GM18870 (cell line): ENCODE data around the gene NPPB.

Source experiments
- ATAC-seq: cut with Tn5 transposase; IDR thresholded peaks from one replicate; pipeline ENCODE4 v1.9.1; 2021; ENCODE audit warnings: moderate library complexity; ENCODE audit not compliant: unreplicated experiment

Gene NPPB

GRCh38 chr1:11858968-11859871 lies 475 bp upstream of the NPPB start:
- ATAC-seq, result no peak

- ATAC-seq, result no peak
These were observed 587 bp downstream of the NPPB start for GRCh38 chr1:11858158-11858557.

DNA sequence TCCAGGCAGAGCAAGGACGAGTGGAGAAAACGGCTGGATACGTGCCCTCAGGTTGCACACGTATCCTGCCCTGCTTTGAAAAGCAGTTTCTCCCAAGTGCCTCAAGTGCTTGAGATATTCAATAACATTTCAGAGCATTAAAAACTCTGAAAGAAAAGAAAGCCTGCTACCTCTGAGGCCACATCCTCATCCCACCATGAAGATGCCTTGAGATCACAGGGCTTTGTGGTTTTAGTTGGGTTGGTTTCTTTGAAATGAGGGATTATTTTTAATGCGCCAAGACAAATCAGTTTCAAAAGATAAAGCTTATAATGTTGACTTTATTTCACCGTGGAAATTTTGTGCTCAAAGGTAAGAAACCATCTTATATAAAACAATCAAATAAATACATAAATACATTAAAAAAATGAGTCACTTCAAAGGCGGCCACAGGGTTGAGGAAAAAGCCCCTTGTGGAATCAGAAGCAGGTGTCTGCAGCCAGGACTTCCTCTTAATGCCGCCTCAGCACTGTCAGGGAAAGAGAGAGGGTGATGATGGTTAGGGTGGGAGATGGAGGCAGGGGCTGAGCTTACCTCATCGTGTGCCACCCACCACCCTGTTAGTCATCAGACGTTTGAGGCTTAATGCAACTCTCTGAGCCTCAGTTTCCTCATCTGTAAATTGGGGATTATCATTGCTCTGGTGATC lies 1.4 kb downstream of the NPPB start:
- no peak for ATAC-seq

DNA sequence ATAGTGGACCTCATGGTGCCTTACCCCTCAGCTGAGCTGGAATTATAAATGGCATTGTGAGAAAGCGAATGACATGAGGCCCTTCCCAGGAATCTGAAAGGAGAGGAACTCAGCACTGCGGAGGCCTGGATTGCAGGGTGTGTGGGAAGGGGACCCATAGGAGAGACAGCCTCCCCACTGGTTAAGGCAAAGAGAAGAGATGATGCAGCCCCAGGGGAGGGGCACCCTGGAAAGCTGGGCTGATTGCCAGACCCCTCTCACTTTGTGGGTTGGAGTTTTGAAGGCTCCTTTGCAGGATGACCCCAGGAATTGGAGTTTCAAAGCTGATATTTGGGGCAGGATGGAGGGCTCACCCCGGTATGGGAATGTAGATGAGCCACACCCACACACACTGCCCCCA lies 2.0 kb downstream of the NPPB start:
- ATAC-seq, result no peak

DNA sequence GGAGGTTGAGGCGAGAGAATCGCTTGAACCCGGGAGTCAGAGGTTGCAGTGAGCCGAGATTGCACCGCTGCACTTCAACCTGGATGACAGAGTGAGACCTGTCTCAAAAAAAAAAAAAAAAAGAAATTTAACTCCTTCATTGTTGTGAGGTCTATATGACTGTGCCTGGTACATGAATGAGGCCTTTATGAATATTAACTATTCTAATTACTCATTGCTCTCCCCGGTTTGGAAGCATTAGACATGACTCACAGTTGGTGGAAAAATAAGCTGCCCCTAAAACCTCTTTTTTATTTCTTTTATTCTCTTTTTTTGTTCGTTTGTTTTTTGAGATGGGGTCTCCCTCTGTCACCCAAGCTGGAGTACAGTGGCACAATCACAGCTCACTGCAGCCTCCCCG lies 3.3 kb downstream of the NPPB start:
- ATAC-seq, result no peak

DNA sequence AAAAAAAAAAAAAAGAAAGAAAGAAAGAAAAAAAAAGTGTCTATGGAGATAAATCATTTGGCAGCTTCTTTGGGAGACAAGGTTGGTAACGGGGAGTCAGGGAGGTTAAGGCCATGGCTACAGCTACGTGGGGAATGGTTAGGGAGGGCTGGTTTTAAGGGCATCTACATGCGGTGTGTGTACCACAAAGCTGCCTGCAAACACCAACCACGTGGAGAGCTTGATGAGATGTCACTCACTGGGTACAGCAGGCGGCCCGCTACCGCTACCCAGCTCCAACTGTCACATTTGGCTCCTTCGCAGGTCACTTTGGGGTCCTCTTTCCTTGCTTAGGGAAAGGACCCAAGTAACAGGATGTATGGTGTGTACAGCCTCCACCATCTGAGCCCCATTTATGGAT lies 4.2 kb downstream of the NPPB start:
- no peak for ATAC-seq

GRCh38 chr1:11851180-11851579 lies 7.6 kb downstream of the NPPB start:
- no peak for ATAC-seq

- no peak for ATAC-seq
These were observed 8.6 kb downstream of the NPPB start for GRCh38 chr1:11850156-11850555.

DNA sequence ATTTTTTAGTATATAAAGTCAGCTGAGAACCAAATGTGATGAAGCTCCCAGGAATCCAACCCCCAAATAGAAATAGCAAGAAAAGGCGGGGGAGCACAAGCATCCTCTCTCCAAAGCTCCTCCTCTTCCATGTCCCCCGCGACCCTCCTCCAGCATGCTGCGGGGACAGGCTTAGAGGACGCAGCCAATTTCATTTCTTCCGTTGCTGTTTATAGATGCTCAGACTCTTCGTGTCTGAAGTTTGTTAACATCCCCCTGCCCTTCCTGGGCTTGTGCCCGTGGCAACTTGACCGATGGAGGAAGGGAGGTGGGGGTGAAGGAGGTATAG lies 10.4 kb downstream of the NPPB start:
- no peak for ATAC-seq

- no peak for ATAC-seq
These were observed 10.9 kb downstream of the NPPB start, which contains the start of gene NPPA for GRCh38 chr1:11847667-11848372. Gene NPPA, minus strand, starts transcription at chr1:11847783. Its CDS starts 99 bp downstream, at chr1:11847684.

- no peak for ATAC-seq
These were observed 13.0 kb downstream of the NPPB start for GRCh38 chr1:11845641-11846335.

GRCh38 chr1:11842154-11843041 lies 16.3 kb downstream of the NPPB start:
- no peak for ATAC-seq

- no peak for ATAC-seq
These were observed 17.2 kb downstream of the NPPB start for GRCh38 chr1:11841245-11842153.

DNA sequence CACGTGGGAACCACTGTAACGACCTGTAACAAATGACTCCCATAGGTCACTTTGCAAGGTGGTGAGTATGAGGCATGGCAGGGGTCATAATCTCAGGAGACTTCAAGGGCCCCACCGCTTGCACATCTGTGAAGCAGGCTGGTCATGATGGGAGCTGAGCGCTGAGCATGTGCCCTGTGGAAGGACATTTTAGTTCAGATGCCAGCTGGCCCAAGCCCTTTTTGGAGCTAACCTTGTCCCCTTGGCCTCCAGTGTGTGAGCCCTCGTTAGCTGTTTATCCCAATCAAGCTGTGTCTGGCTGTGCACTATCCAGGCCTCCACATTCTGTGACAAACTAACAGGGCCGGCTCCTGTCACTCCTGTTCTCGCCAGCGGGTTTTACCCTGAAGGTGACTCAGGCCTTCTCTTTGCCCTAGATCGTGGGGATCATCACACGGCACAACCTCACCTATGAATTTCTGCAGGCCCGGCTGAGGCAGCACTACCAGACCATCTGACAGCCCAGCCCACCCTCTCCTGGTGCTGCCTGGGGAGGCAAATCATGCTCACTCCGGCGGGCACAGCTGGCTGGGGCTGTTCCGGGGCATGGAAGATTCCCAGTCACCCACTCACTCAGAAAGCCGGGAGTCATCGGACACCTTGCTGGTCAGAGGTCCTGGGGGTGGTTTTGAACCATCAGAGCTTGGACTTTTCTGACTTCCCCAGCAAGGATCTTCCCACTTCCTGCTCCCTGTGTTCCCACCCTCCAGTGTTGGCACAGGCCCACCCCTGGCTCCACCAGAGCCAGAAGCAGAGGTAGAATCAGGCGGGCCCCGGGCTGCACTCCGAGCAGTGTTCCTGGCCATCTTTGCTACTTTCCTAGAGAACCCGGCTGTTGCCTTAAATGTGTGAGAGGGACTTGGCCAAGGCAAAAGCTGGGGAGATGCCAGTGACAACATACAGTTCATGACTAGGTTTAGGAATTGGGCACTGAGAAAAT lies 18.7 kb downstream of the NPPB start:
- ATAC-seq, result no peak

DNA sequence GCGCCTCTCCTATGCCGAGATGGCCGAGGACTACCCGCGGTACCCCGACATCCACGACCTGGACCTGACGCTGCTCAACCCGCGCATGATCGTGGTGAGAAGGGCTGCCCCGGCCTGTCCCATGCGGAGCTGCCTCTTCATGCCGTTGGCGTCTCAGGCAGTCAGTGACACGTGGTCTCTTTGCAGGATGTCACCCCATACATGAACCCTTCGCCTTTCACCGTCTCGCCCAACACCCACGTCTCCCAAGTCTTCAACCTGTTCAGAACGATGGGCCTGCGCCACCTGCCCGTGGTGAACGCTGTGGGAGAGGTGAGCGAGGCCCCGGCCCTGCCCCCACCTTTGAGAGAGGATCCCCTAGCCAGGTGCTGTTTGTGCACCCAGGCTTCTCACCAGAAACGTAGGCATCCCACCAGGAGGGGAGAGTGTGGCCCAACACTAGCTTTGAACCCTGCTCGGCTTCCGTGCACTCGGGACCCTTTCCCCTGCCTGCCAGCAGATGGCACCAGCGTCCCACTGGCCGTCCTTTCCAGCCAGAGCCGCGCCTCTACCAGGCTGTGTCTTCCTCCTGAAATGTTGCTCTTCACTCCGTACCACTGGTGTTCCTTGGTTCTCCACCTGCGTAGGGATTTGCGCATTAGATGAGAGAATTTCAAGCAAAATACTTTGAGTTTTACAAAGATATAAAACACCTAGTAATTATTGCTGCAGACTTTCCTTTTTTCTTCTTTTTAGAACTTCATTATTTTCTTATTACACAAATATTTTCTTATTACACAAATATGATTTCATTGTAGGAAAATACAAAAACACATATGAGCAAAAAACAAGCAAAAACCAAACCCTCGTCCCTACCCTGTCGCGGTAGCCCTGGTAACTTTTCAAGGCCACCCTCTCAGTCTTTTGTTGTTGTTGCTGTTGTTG lies 20.1 kb downstream of the NPPB start:
- no peak for ATAC-seq

DNA sequence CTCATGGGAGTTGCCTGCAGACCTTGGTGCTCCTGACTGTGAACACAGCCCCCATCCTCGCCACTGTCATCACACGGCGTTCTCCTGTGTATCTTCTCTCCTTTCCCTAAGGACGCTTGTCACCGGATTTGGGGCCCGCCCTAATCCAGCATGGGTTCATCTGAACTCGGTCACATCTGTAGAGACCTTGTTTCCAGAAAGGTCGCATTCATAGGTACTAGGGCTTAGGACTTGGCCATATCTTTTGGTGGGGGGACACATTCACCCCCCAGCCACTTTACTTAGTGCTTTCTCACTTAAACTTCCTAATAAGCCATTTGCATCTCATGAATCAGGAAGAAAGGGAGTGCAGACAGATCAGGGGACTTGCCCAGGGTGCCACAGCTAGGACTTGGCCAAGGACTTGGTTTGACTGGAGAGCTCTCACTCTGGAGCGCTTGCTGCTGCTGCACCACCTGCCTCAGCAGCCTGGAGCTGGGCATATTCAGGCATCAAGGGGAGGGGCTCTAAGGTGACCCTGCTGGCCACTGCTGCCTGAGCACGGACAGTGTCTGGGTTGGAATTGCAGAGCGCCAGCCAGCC lies 20.9 kb downstream of the NPPB start:
- no peak for ATAC-seq
